ENCODE results near the gene TP53I11. TPM values are rescaled to one million over a fixed set of nuclear protein-coding genes. Genes with fewer than 3 reads are reported as not detected.

TP53I11 gene
- total and polyA plus RNA-seq, 12 donors, result 22.8 to 89.4 (median 32.7) TPM

GRCh38 chr11:44934110-44934509, 16.6 kb downstream of the TP53I11 start:
- WGBS, 2 donors, result 90 to 91% methylated on average over 2 of the region's 2 CpGs

GRCh38 chr11:44931466-44931865, 19.2 kb downstream of the TP53I11 start:
- DNase-seq (no peak), ATAC-seq (no peak)
- no peak overlapping the region for H3K27ac ChIP-seq
- H3K9me3 ChIP-seq, result no peaks in the 10 kb centered on the region
- no peaks in the 10 kb centered on the region for H3K27me3 ChIP-seq
- H3K4me1 ChIP-seq, result peaks cover 0 to 19% (median 9%) of the 10 kb centered on the region in 9 donors
- intact Hi-C loops (cut with DNase I), result loop anchor here in 8 of 10 donors (5.0 to 10.0 kb wide), 4 partner anchors 363 to 403 kb away; no protein-coding TSS in a partner anchor
- peaks cover 0 to 71% (median 5%) of the 10 kb centered on the region in 9 donors for H3K36me3 ChIP-seq
- no peak for TF ChIP-seq CTCF (IDR thresholded peaks at IDR 0.05)
- WGBS, 2 donors, result 87 to 93% methylated on average over 3 of the region's 3 CpGs
- H3K4me3 ChIP-seq, result no peak overlapping the region

More at GRCh38 chr11:44934110-44934509, 16.6 kb downstream of the TP53I11 start:
- no peak for DNase-seq
- Histone ChIP-seq H3K36me3 (peaks cover 0 to 70% (median 5%) of the 10 kb centered on the region in 9 donors), H3K27ac (no peak overlapping the region), H3K4me1 (peaks cover 5 to 30% (median 11%) of the 10 kb centered on the region in 9 donors), H3K4me3 (no peak overlapping the region), H3K9me3 (no peaks in the 10 kb centered on the region), H3K27me3 (no peaks in the 10 kb centered on the region)
- no peak for TF ChIP-seq CTCF (IDR thresholded peaks at IDR 0.05)
- intact Hi-C loops (cut with DNase I), result loop anchor here in 8 of 10 donors (5.0 to 10.0 kb wide), 4 partner anchors 361 to 401 kb away; no protein-coding TSS in a partner anchor
- ATAC-seq, result peak in 1 of 8 donors; percentile 0

GRCh38 chr11:44930588-44931302, 19.9 kb downstream of the TP53I11 start:
- 67 to 73% methylated on average over 13 of the region's 13 CpGs for WGBS, 2 donors
- intact Hi-C loops (cut with DNase I), result loop anchor here in 8 of 10 donors (5.0 to 10.0 kb wide), 4 partner anchors 364 to 404 kb away; no protein-coding TSS in a partner anchor
- H3K27me3 ChIP-seq, result no peaks in the 10 kb centered on the region
- no peaks in the 10 kb centered on the region for H3K9me3 ChIP-seq
- H3K4me1 ChIP-seq, result peaks cover under 1 to 23% (median 11%) of the 10 kb centered on the region in 9 donors
- TF ChIP-seq CTCF (IDR thresholded peaks at IDR 0.05), result no peak
- DNase-seq (no peak), ATAC-seq (no peak)
- H3K27ac ChIP-seq, result no peak overlapping the region
- no peak overlapping the region for H3K4me3 ChIP-seq
- H3K36me3 ChIP-seq, result peaks cover 0 to 65% (median 5%) of the 10 kb centered on the region in 9 donors

- H3K9me3 ChIP-seq, result no peaks in the 10 kb centered on the region
- H3K27me3 ChIP-seq, result no peaks in the 10 kb centered on the region
- no peak for TF ChIP-seq CTCF (IDR thresholded peaks at IDR 0.05)
- intact Hi-C loops (cut with DNase I), result loop anchor here in 2 of 10 donors (10.0 kb wide), 2 partner anchors 366 to 396 kb away; no protein-coding TSS in a partner anchor
- peaks cover 0 to 52% (median 5%) of the 10 kb centered on the region in 9 donors for H3K36me3 ChIP-seq
- H3K4me3 ChIP-seq, result no peak overlapping the region
- 64 to 67% methylated on average over 4 of the region's 4 CpGs for WGBS, 2 donors
- H3K27ac ChIP-seq, result no peak overlapping the region
- H3K4me1 ChIP-seq, result peaks cover 5 to 35% (median 14%) of the 10 kb centered on the region in 9 donors
- DNase-seq (no peak), ATAC-seq (no peak)
Observed at GRCh38 chr11:44928816-44929215, 21.9 kb downstream of the TP53I11 start.
